Left cardiac atrium (tissue), 4 donors: ENCODE results near the gene ITGAL. TPM values are rescaled to one million over a fixed set of nuclear protein-coding genes. Genes with fewer than 3 reads are reported as not detected.
"Not testable (repeated sequence)": the region's sequence is repeated elsewhere in the genome, so short reads cannot be mapped to it uniquely, and the experiment has no call there.

Experiments used
- ATAC-seq, 2 donors: fragments of 200-7000 bp; cut with Tn5 transposase; one replicate each; pipeline ENCODE4 v1.9.1; 2020; ENCODE audit warnings: mild to moderate bottlenecking in 2 of 2, moderate library complexity in 2 of 2
- DNase-seq: peaks from one replicate; pipeline ENCODE4 v3.0.0-alpha.2; 2020
- intact Hi-C, 2 donors: fragments of 100-400 bp; cut with DNase I; formaldehyde crosslinking; loops; one replicate each; pipeline versions ENCODE4 v1.14.1 to v1.15.1; 2022 to 2023
- total RNA-seq, 2 donors: library from RNA; stranded (reverse); fragmentation: NEBNext Ultra II Directional; extraction: Animal tissue kit (Norgen Biotek cat#: 25700); gene quantifications; one replicate each; pipeline ENCODE4 v1.2.1, GENCODE V29; 2021
- donor health status: DM: no; HTN: yes; CAD: no.
- donor health status: DM: no; HTN: yes; CAD: no; lungs with severe emphysema.
- donor health status: DM: yes; HTN: yes; CAD: no.
- donor health status: Dilated cardiomyopathy.

The ITGAL gene
- total RNA-seq, 2 donors from 2014 or later, result 3.3 to 3.9 TPM

DNA sequence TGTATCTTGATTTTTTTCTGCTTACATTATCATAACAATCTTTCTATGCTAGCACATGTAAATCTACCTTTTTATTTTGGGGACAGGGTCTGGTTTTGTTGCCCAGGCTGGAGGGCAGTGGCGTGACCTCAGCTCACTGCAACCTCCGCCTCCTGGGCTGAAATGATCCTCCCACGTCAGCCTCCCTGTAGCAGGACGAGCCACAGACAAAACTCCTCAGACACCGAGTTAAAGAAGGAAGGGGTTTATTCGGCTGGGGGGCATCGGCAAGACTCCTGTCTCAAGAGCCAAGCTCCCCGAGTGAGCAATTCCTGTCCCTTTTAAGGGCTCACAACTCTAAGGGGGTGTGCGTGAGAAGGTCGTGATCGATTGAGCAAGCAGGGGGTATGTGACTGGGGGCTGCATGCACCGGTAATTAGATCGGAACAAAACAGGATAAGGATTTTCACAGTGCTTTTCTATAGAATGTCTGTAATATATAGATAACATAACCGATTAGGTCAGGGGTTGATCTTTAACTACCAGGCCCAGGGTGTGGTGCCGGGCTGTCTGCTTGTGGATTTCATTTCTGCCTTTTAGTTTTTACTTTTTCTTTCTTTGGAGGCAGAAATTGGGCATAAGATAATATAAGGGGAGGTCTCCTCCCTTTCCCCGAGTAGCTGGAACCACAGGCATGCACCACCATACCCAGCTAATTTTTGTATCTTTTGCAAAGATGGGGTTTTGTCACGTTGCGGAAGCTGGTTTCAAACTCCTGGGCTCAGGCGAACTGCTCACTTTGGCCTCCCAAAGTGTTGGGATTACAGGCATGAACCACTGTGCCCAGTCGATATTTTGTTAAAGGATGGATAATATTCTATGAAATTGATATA lies 19.6 kb upstream of the ITGAL start:
- intact Hi-C loops, result loop anchor here in 1 of 2 donors (10.0 kb wide), 1 partner anchor 152 kb away; no protein-coding TSS in a partner anchor
- not testable (repeated sequence) for ATAC-seq, DNase-seq

DNA sequence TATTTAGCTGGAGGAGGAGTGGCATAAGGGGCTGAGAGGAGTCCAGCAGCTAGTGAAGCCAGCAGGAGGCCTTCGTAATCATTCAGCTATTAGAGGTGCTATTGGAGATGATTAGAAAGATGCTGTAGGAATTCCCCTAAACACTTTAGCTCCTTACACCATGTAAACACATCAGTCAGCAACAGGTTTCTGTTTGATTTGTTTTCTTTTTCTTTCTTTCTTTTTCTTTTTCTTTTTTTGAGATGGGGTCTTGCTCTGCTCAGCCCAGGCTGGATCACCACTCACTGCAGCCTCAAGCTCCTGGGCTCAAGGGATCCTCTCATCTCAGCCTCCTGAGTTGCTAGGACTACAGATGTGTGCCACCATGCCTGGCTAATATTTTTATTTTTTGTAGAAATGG lies 16.2 kb upstream of the ITGAL start:
- DNase-seq, result no peak
- intact Hi-C loops, result loop anchor here in 1 of 2 donors (10.0 kb wide), 1 partner anchor 148 kb away; no protein-coding TSS in a partner anchor
- no peak for ATAC-seq

DNA sequence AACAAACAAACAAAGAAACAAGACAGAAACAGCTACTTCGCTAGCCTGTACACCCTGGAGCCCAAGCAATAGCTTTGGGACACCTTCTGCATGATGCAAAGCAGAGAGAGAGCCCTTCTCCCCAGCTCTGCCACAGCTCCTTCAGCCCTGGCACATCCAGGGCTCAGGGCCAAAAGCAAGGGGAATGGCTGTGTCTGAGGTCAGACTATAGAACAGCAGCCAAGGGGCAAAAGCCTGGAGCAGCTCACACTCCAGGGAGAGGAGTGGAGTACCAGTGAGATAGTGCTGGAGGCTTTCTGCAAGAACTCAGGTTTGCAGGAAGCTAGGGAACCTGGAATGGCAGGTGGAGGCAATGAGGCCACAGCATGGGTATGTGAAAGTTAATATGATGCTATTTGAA lies 15.3 kb upstream of the ITGAL start:
- ATAC-seq (peak; percentile 70 to 83), DNase-seq (no peak)
- intact Hi-C loops, result loop anchor here in 1 of 2 donors (10.0 kb wide), 1 partner anchor 148 kb away; no protein-coding TSS in a partner anchor

DNA sequence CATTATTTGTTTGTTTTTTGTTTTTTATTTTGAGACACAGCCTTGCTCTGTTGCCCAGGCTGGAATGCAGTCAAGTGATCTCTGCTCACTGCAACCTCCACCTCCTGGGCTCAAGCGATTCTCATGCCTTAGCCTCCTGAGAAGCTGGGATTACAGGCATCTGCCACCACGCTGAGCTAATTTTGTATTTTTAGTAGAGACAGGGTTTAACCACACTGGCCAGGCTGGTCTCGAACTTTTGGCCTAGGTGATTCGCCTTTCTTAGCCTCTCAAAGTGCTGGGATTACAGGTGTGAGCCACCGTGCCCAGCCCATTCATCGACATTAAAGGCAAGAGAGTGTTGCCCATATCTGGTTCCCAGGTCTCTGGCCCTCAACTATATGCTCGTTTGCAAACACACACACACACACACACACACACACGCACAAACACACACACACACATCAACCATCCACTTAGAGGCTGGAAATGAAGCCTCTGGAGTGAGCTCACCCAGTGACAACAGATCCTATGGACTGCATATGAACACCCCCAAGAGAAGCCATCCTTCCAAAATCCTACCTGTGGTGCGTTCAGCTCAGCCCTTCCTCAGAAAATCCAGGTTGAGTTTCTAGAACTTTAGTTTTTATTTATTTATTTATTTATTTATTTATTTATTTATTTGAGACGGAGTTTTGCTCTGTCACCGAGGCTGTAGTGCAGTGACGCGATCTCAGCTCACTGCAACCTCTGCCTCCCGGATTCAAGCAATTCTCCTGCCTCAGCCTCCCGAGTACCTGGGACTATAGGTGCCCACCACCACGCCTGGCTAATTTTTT lies 14.6 kb upstream of the ITGAL start:
- DNase-seq, result no peak
- no peak for ATAC-seq
- intact Hi-C loops, result loop anchor here in 1 of 2 donors (10.0 kb wide), 1 partner anchor 147 kb away; no protein-coding TSS in a partner anchor

DNA sequence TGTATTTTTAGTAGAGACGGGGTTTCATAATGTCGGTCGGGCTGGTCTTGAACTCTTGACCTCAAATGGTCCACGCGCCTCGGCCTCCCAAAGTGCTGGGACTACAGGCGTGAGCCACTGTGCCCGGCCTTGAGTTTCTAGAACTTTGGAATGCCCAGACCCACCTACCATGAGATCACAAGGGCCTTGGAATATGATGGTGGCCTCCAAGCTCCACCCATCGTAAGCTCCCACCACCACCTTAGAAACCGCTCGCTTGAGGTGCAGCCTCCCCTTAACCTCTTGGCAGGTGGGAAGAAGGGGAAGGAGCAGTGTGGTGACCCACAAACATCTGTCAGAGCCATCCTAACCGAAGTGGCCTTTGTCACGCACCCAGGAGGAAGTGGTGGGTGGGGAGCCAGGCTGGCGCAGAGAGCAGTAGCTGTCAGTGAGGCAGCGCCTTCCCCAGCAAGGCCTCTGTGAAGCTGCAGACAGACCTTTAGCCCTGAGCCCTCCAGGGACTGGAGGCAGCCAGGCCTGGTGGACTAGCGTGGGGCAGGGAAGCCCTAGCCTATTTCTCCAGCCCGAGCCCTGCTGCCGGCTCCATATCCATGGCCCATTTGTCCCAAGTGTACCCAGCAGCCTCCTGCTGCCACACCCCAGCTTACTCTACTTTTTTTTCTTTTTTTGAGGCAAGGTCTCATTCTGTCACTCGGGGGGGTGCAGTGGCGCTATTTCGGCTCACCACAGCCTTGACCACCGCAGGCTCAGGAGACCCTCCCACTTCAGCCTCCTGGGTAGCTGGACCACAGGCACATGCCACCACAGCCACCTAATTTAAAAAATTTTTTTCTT lies 13.8 kb upstream of the ITGAL start:
- ATAC-seq (peak; percentile 68 to 74), DNase-seq (peak; percentile 50)
- intact Hi-C loops, result loop anchor here in 1 of 2 donors (10.0 kb wide), 1 partner anchor 146 kb away; no protein-coding TSS in a partner anchor

DNA sequence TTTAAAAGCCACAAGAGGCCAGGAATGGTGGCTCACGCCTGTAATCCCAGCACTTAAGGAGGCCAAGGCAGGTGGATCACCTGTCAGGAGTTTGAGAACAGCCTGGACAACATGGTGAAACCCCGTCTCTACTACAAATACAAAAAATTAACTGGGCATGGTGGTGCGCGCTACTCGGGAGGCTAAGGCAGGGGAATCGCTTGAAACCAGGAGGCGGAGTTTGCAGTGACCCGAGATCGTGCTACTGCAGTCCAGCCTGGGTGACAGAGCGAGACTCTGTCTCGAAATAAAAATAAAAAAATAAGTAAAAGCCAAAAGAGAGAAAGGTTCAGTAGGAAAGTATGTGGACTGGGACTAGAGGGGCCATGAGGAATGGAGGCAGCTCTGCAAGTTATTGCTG lies 13.1 kb upstream of the ITGAL start:
- intact Hi-C loops, result loop anchor here in 1 of 2 donors (10.0 kb wide), 1 partner anchor 145 kb away; no protein-coding TSS in a partner anchor
- ATAC-seq (no peak), DNase-seq (no peak)

DNA sequence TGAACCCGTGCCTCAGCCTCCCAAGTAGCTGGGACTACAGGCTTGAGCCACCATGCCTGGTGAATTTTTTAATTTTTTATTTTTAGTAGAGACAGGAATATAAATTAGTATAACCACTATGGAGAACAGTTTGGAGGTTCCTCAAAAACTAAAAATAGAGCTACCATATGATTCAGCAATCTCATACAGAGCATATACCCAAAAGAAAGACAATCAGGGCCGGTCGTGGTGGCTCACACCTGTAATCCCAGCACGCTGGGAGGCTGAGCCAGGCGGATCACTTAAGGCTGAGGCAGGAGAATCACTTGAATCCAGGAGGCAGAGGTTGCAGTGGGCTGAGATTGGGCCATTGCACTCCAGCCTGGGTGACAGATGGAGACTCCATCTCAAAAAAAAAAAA lies 11.1 kb upstream of the ITGAL start:
- ATAC-seq, result not testable (repeated sequence)

DNA sequence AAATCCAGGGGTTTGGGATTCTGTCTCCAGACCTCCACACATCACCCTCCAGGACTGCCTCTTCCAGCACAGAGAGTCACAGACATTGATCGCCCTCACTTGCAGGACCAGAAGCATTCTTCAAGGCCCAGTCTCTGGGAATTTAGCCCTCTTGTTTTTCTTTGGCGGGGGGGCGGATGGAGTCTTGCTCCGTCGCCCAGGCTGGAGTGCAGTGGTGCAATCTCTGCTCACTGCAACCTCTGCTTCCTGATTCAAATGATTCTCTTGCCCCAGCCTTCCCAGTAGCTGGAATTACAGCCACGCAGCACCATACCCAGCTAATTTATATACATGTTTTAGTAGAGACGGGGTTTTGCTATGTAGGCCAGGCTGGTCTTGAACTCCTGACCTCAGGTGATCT lies 8.5 kb upstream of the ITGAL start:
- intact Hi-C loops, result loop anchor here in 1 of 2 donors (10.0 kb wide), 1 partner anchor 51 kb away; no protein-coding TSS in a partner anchor
- ATAC-seq (no peak), DNase-seq (no peak)

More for the DNA sequence above, 11.1 kb upstream of the ITGAL start:
- intact Hi-C loops, result loop anchor here in 1 of 2 donors (10.0 kb wide), 1 partner anchor 53 kb away; no protein-coding TSS in a partner anchor
- not testable (repeated sequence) for DNase-seq

DNA sequence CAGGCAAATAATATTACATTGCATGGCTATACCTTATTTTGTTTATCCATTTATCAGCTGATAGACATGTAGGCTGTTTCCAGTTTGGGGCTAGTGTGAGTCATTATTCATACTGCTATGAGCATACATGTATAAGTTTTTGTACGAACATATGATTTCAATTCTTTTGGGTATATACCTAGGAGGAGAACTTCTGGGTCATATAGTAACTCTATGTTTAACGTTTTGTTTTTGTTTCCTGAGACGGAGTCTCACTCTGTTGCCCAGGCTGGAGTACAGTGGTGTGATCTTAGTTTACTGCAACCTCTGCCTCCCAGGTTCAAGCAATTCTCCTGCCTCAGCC lies 2.4 kb upstream of the ITGAL start:
- no peak for DNase-seq
- no peak for ATAC-seq

DNA sequence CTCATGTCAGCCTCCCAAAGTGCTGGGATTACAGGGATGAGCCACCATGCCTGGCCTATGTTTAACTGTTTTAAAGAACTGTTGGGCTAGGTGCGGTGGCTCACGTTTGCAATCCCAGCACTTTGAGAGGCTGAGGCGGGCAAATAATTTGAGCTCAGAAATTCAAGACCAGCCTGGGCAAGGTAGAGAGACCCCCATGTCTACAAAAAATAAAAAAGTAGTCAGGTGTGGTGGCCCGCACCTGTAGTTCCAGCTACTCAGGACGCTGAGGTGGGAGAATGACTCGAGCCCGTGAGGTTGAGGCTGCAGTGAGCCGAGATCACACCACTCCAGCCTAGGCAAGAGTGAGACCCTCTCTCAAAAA lies 1.9 kb upstream of the ITGAL start:
- intact Hi-C loops, result no loop called here
- no peak for DNase-seq

More for the DNA sequence above, 2.4 kb upstream of the ITGAL start:
- intact Hi-C loops, result no loop called here

DNA sequence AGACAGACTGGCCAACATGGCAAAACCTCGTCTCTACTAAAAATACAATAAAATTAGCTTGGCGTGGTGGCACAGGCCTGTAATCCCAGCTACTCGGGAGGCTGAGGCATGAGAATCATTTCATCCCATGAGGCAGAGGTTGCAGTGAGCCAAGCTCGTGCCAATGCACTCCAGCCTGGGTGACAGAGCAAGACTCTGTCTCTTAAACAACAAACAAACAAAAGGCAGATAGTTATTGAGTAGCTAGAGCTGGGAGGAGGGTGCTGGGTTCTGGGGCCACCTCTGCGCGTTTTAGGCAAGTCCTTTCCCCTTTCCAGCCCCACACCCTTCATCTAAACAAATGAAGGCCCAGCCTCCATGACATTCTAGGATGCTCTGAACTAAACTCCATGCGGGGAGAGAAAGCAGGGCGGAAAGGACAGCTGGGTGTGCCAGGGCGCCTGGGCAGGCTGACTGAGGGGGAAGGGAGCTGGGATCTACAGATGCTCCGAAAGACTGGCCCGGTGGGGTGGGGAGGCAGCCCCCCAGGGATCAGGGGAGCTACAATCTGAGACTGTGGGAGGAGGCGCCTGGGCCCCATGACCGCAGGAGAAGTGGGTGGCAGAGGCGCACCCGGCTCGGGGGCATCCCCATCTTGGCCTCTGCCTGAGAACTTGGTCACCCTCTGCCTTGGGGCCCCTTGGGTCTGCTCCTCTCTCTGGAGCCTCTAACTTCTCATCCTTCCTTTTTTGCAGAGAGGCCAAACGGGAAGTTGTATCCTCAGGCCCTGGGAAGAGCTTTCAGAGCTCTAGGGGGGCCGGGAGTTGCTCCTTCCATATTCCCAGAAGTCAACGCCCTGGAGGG lies 910 bp downstream of the ITGAL start:
- peak; percentile 35 to 47 for ATAC-seq
- intact Hi-C loops, result no loop called here
- no peak for DNase-seq

More for the DNA sequence above, 1.9 kb upstream of the ITGAL start:
- ATAC-seq, result no peak

DNA sequence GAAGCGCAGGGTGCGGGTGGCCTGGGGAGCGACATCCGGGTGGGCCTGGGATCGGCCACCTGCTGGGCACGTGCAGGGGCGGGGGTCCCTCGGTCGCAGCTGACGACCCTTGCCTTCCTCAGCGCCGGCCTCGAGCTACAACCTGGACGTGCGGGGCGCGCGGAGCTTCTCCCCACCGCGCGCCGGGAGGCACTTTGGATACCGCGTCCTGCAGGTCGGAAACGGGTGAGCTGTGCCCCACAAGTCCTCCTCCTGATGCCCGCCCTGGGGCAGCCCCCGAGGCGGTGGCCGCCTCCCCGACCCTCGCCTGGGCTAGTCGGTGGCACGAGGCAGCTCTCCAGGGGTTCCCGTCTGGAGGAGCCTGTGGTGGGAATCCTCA lies 1.5 kb downstream of the ITGAL start:
- intact Hi-C loops, result no loop called here
- ATAC-seq, result no peak
- no peak for DNase-seq

DNA sequence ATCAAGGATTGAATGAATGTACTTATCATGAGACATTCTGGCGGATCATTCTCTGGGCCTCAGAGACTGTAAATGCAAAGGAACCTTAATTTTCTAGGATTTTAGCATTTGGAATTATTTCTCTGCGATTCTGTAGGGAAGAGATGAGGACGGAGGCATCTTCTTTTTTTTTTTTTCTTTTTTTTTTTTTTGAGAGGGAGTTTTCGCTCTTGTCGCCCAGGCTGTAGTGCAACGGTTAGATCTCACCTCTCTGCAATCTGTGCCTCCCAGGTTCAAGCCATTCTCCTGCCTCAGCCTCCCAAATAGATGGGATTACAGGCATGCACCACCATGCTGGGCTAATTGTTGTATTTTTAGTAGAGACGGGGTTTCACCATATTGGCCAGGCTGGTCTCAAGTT lies 2.1 kb downstream of the ITGAL start:
- ATAC-seq (no peak), DNase-seq (no peak)
- intact Hi-C loops, result no loop called here

DNA sequence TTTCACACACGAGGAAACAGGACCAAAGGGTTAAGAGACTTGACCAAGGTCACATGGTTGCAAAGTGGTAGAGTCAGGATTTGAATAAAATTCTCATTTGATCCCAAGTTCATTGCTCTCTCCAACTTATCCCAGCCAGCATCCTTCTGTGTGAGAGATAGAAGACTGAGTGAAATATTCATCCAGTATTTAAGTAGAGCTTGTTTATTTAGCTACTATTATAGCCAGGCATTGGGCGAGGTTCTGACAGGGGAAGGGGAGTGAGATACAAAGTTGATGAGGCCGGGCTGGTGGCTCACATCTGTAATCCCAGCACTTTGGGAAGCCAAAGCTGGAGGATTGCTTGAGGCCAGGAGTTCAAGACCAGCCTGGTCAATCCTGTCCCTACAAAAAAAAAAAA lies 4.4 kb downstream of the ITGAL start:
- intact Hi-C loops, result no loop called here
- ATAC-seq, result no peak
- DNase-seq, result no peak

DNA sequence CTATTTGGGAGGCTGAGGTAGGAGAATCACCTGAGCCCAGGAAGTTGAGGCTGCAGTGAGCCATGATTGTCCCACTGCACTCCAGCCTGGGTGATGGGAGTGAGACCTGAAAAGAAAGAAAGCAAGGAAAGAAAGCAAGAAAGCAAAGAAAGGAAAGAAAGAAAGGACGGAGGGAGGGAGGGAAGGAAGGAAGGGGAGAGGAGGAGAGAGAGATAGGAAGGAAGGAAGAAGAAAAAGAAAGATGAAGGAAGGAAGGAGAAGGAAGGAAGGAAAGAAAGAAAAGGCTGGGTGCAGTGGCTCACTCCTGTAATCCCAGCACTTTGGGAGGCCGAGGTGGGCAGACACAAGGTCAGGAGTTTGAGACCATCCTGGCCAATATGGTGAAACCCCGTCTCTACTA lies 5.2 kb downstream of the ITGAL start:
- ATAC-seq, intact Hi-C loops, DNase-seq: not testable (repeated sequence)

DNA sequence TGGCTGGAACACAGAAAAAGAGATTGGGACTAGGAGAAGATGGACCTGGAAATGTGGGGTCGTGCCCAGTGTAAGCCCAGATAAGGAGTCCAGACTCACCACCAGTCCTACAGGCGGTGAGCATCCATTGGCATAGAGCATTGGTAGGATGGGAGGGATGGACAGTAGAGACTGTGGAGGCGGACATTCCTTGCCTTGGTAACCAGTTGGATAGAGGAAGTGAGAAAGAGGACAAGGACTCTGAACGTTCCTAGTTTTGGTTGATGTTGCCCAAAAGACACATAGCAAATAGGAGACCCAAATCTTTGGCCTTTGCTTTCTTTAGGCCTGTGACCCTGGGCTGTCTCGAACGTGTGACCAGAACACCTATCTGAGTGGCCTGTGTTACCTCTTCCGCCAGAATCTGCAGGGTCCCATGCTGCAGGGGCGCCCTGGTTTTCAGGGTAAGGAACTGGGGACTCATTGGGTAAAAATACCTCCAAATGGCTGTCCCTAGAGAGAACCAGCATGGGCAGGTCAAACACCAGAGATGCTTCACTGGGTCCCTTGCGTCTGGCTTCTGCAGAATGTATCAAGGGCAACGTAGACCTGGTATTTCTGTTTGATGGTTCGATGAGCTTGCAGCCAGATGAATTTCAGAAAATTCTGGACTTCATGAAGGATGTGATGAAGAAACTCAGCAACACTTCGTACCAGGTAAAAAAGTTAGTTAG lies 6.4 kb downstream of the ITGAL start:
- intact Hi-C loops, result no loop called here
- DNase-seq (no peak), ATAC-seq (no peak)

DNA sequence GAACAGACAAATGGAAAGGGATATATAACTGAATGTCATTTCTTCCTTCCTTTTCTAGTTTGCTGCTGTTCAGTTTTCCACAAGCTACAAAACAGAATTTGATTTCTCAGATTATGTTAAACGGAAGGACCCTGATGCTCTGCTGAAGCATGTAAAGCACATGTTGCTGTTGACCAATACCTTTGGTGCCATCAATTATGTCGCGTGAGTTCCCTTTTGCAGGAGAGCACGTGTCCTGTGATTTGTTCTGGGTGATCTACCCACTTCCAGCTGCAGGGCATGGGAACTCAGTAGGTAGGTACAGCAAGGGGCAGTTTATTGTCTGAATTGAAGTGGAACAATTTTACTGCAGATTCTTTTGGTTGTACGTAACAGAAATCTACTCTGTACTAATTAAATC lies 8.8 kb downstream of the ITGAL start:
- ATAC-seq, result no peak
- intact Hi-C loops, result no loop called here
- DNase-seq, result no peak
